Stomach (tissue), 9 donors: ENCODE results near the gene IDH3A. TPM values are rescaled to one million over a fixed set of nuclear protein-coding genes. Genes with fewer than 3 reads are reported as not detected.

Source experiments
- DNase-seq, 2 donors: peaks; one replicate each; pipeline versions ENCODE4 v3.0.0 to v3.0.0-alpha.2; 2013 to 2019
- H3K27ac ChIP-seq, 5 donors: fragments of 200-600 bp in 4 of 5; sonication (generic) in 4 of 5; one replicate each; pipeline ENCODE4 v1.5.1; 2013 to 2019; ENCODE audit warnings: mild to moderate bottlenecking in 1 of 5, moderate library complexity in 1 of 5
- H3K27me3 ChIP-seq, 3 donors: fragments of 200-600 bp; sonication (generic); one replicate each; pipeline ENCODE4 v1.5.1; 2017 to 2019; ENCODE audit warnings: mixed run types in 1 of 3
- H3K36me3 ChIP-seq, 4 donors: fragments of 200-600 bp; sonication (generic); 1 replicate in 3 of 4; 2 replicates in 1 of 4; pipeline ENCODE4 v1.5.1; 2016 to 2019
- H3K4me1 ChIP-seq, 4 donors: fragments of 200-600 bp; sonication (generic); one replicate each; pipeline ENCODE4 v1.5.1; 2016 to 2019
- H3K4me3 ChIP-seq, 4 donors: fragments of 200-600 bp; sonication (generic) in 3 of 4; one replicate each; pipeline ENCODE4 v1.5.1; 2016 to 2019; ENCODE audit warnings: mild to moderate bottlenecking in 1 of 4
- H3K9me3 ChIP-seq, 4 donors: fragments of 200-600 bp; sonication (generic); one replicate each; pipeline ENCODE4 v1.5.1; 2016 to 2019
- EP300 ChIP-seq: sonication (generic); formaldehyde crosslinking; IDR thresholded peaks from one replicate; pipeline ENCODE4 v1.6.1; 2017; ENCODE audit warnings: antibody characterized with exemption
- POLR2A ChIP-seq, 4 donors: fragments of 450-650 bp; IDR thresholded peaks; one replicate each; pipeline ENCODE4 v1.6.1; 2016; ENCODE audit warnings: antibody characterized with exemption in 4 of 4, control low read depth in 2 of 4, mild to moderate bottlenecking in 1 of 4, moderate library complexity in 1 of 4
- POLR2AphosphoS5 ChIP-seq, 3 donors: sonication (generic); formaldehyde crosslinking; IDR thresholded peaks; one replicate each; pipeline ENCODE4 v1.6.1; 2016; ENCODE audit warnings: antibody characterized with exemption in 3 of 3
- WGBS, 5 donors: extraction: QIAGEN DNeasy Blood & Tissue Kit in 3 of 5; methylation state at CpG; one replicate each; pipeline versions ENCODE4 v1.1.5 to v1.1.7; 2013 to 2018; 5-methylcytosine and 5-hydroxymethylcytosine counted together
- intact Hi-C: fragments of 100-400 bp; cut with DNase I; formaldehyde crosslinking; loops from one replicate; pipeline ENCODE4 v1.15.1; 2023; ENCODE audit warnings: low total_unique reads
- polyA plus RNA-seq, 3 donors: library from polyadenylated mRNA; stranded (reverse); fragments of 200-250 nt; gene quantifications; one replicate each; pipeline ENCODE4 v1.2.3, GENCODE V29; 2013
- total RNA-seq, 5 donors: library from RNA; depleted of rRNA; stranded (reverse); fragments of >200 nt; gene quantifications; one replicate each; pipeline versions ENCODE4 v1.1.0 to v1.2.3, GENCODE V29; 2014 to 2016
- TF ChIP-seq, protein P1 (sequence below), 7 experiments: fragments of 450-650 bp in 4 of 7; fragments of 200-600 bp in 3 of 7; sonication (generic) in 3 of 7; IDR thresholded peaks; one replicate each; pipeline ENCODE4 v1.5.1; 2016 to 2019; ENCODE audit warnings: antibody characterized with exemption in 7 of 7, control low read depth in 2 of 7, mild to moderate bottlenecking in 1 of 7
- donor health status: healthy with polysubstance abuse.
- donor health status: Bipolar disorder and iron deficiency.
- donor health status: healthy.

IDH3A gene
- total and polyA plus RNA-seq, 8 donors = 25.5 to 731 (median 49.1) TPM

DNA sequence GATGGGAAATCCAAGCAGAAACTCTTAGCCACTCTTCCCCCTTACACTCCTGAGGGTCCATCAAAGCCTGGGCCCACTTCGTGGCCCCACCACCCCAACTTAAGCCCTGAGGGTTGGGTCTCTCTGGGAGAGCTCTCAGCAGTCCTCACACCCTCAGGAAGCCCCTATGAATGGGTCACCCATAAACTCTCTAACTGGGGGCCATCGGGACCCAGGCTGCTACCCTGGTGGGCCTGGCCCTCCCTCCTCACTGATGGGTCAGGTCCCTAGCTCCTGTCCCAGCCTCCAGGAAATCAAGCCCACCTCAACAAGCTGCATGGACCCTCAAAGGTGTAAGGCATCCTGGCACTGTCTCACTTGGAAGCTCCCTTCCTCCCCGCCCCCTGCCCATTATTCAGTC lies 37.4 kb upstream of the IDH3A start:
- no peak overlapping the region for H3K27ac ChIP-seq
- H3K27me3 ChIP-seq = no peaks in the 10 kb centered on the region
- intact Hi-C loops = loop anchor here (5.0 kb wide), 2 partner anchors 86 to 131 kb away; no protein-coding TSS in a partner anchor
- no peak overlapping the region for H3K4me3 ChIP-seq
- TF ChIP-seq EP300 (no peak), POLR2AphosphoS5 (IDR thresholded peaks at IDR 0.05) (no peak), POLR2A (IDR thresholded peaks at IDR 0.05) (no peak)
- TF ChIP-seq, protein P1, sequence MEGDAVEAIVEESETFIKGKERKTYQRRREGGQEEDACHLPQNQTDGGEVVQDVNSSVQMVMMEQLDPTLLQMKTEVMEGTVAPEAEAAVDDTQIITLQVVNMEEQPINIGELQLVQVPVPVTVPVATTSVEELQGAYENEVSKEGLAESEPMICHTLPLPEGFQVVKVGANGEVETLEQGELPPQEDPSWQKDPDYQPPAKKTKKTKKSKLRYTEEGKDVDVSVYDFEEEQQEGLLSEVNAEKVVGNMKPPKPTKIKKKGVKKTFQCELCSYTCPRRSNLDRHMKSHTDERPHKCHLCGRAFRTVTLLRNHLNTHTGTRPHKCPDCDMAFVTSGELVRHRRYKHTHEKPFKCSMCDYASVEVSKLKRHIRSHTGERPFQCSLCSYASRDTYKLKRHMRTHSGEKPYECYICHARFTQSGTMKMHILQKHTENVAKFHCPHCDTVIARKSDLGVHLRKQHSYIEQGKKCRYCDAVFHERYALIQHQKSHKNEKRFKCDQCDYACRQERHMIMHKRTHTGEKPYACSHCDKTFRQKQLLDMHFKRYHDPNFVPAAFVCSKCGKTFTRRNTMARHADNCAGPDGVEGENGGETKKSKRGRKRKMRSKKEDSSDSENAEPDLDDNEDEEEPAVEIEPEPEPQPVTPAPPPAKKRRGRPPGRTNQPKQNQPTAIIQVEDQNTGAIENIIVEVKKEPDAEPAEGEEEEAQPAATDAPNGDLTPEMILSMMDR (IDR thresholded peaks at IDR 0.05) = no peak
- H3K9me3 ChIP-seq = no peaks in the 10 kb centered on the region
- no peak for DNase-seq
- WGBS, 5 donors = 59 to 98% (median 87%) methylated on average over 3 of the region's 3 CpGs
- H3K36me3 ChIP-seq = no peaks in the 10 kb centered on the region
- H3K4me1 ChIP-seq = peaks cover 0 to 9% (median 4%) of the 10 kb centered on the region in 4 donors

DNA sequence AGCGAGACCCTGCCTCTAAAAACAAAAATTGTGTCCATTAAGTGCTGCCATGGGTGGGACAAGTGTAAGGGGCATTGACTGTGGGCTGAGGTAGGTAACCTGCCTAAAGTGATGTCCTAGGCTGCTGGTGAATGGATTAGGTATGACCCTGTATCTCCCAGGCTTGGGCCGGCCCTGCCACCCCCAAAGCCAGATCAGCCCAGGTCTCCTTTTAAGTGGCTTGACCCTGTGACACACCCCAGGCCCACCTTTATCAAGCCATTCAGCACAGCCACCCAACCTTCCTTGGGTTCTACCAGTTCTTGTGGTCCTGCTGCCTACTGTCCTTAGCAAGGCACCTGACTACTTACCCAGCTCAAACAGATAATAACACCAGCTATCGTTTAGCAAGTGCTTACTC lies 36.6 kb upstream of the IDH3A start:
- peaks cover 0 to 9% (median 4%) of the 10 kb centered on the region in 4 donors for H3K4me1 ChIP-seq
- H3K36me3 ChIP-seq = no peaks in the 10 kb centered on the region
- H3K9me3 ChIP-seq = no peaks in the 10 kb centered on the region
- H3K4me3 ChIP-seq = no peak overlapping the region
- intact Hi-C loops = loop anchor here (5.0 kb wide), 2 partner anchors 85 to 130 kb away; no protein-coding TSS in a partner anchor
- no peak overlapping the region for H3K27ac ChIP-seq
- 60 to 77% (median 71%) methylated on average over 3 of the region's 3 CpGs for WGBS, 5 donors
- no peaks in the 10 kb centered on the region for H3K27me3 ChIP-seq
- DNase-seq = no peak
- TF ChIP-seq, protein P1 (IDR thresholded peaks at IDR 0.05) = no peak
- TF ChIP-seq POLR2A (IDR thresholded peaks at IDR 0.05) (no peak), EP300 (no peak), POLR2AphosphoS5 (IDR thresholded peaks at IDR 0.05) (no peak)

DNA sequence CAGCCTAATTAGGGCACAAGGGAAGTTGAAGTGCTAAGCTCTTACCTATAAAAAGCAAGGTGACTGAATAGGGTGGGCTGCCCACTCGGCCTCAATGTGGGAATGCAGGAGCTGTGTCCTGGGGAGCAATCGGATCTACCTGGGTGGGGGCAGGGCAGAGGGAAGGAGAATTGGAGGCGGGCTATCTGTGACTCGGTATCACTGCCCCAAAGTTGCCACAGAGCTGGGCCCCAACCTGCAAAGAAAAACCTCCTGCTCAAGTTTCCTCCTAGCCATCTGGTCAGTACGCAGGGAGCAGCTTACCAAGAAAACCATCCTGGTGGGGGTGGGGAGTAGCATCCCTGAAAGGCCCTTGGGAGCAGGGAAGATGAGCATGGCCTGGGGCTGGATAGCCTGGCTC lies 28.6 kb upstream of the IDH3A start:
- DNase-seq = no peak
- TF ChIP-seq EP300 = no peak
- no peak for TF ChIP-seq POLR2A (IDR thresholded peaks at IDR 0.05)
- TF ChIP-seq POLR2AphosphoS5 (IDR thresholded peaks at IDR 0.05) = no peak
- TF ChIP-seq, protein P1 (IDR thresholded peaks at IDR 0.05) = no peak
- Histone ChIP-seq H3K9me3 (no peaks in the 10 kb centered on the region), H3K27me3 (no peaks in the 10 kb centered on the region), H3K36me3 (no peaks in the 10 kb centered on the region), H3K4me3 (no peak overlapping the region), H3K27ac (no peak overlapping the region), H3K4me1 (no peaks in the 10 kb centered on the region)
- 58 to 78% (median 72%) methylated on average over 4 to 5 of the region's 5 CpGs for WGBS, 5 donors
- intact Hi-C loops = no loop called here

DNA sequence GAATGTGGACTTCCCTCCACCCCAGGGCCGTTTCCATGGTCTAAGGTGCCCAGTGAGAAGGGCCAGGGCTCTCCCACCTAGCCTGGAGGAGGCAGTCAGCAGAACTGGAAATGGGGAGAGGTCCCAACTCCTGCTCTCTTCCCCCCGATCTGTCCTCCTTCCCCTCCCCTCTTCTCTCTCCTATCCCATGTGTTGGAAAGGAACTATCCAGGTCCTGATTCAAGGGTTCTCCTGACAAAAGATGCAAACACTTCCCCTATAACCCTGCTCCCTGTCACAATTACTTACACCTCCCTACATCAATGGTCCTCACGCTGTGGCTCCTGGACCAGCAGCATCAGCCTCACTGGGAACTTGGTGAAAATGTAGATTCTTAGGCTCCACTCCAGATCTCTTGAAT lies 23.9 kb upstream of the IDH3A start:
- H3K4me1 ChIP-seq = peaks cover 0 to 10% (median 0%) of the 10 kb centered on the region in 4 donors
- 68 to 87% (median 78%) methylated on average over 3 of the region's 3 CpGs for WGBS, 5 donors
- no peak for TF ChIP-seq POLR2AphosphoS5 (IDR thresholded peaks at IDR 0.05)
- TF ChIP-seq, protein P1 (IDR thresholded peaks at IDR 0.05) = no peak
- no peak for TF ChIP-seq EP300
- no peak for TF ChIP-seq POLR2A (IDR thresholded peaks at IDR 0.05)
- H3K36me3 ChIP-seq = no peaks in the 10 kb centered on the region
- intact Hi-C loops = no loop called here
- no peak overlapping the region for H3K4me3 ChIP-seq
- no peak overlapping the region for H3K27ac ChIP-seq
- DNase-seq = no peak
- H3K27me3 ChIP-seq = no peaks in the 10 kb centered on the region
- H3K9me3 ChIP-seq = no peaks in the 10 kb centered on the region
